GM18951 (cell line): ENCODE results near the gene BCL11B.

Source experiments
- POLR2A ChIP-seq: IDR thresholded peaks from 4 replicates; pipeline ENCODE4 v1.6.1; 2011; ENCODE audit warnings: mild to moderate bottlenecking; ENCODE audit not compliant: insufficient read length, insufficient read depth; ENCODE audit errors: extremely low read depth
- in situ Hi-C: fragments of 300-500 bp; cut with MboI; formaldehyde crosslinking; loops from one replicate; pipeline ENCODE4 v1.12.0; 2022; ENCODE audit warnings: low sequenced_read_pairs, mixed read lengths, inconsistent platforms; ENCODE audit not compliant: unreplicated experiment

BCL11B gene

GRCh38 chr14:99252940-99253868, 18.8 kb downstream of the BCL11B start:
- no peak for TF ChIP-seq POLR2A
- in situ Hi-C loops = no loop called here

DNA sequence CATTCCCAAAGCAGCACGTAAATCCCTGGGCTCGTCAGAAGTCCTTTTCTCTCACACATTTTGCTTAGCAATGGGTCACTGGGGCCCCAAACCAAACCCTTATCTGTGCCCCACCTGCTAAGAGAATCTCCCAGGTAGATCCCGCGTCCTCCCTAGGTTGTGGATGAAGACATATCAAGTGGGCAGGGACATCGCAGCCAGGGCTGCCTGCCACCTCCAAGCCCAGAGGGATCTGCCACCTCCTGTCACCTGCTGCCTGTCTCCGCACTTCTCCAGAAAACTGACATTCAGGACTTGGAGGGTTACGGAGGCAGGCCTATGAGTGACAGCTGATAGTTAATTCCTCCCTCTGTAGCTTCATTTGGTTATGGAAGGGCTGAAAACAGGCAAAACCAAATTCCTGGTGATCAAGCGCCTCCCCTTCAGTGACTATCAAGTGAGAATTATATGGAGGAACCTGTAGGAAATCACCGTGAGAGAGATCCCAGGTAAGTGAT, 19.5 kb downstream of the BCL11B start:
- no peak for TF ChIP-seq POLR2A
- in situ Hi-C loops = no loop called here

DNA sequence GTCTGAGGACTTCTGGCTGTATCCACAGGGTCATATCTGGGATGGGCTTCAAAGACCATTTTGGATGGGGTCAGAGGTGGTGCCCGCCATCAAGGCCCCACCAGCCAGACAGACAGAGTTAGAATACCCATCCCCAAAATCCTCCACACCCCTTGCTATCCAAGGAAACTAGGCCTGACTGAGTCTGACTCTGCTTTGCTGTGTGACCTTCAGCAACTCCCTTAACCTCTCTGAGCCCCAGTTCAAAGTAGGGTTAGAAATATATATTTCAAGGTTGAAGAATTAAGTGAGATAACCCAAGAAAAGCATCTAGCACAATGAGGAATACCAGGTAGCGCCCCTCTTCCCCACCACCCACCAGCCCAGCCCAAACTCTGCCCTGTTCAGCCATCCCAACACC, 20.3 kb downstream of the BCL11B start:
- in situ Hi-C loops = no loop called here

GRCh38 chr14:99250636-99251208, 21.3 kb downstream of the BCL11B start:
- no peak for TF ChIP-seq POLR2A
- in situ Hi-C loops = no loop called here

More for the DNA sequence above, 20.3 kb downstream of the BCL11B start:
- TF ChIP-seq POLR2A = no peak

DNA sequence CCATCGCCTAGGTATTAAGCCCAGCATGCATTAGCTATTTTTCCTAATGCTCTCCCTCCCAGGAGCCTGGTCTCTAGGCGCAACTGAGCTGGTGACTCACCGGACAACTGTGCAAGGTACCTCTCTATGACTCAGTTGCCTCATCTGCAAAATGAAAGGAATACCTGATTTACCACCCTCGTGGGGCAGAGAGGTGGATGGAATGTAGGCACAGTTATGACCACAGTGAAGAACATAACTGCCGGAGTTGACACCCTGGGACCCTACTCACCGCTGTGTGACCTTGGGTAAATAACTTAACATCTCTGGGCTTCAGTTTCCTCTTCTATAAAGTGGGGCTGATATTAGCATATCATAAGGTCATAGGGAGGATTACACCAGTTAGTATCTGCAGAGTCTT, 22.6 kb downstream of the BCL11B start:
- in situ Hi-C loops = no loop called here
- no peak for TF ChIP-seq POLR2A

DNA sequence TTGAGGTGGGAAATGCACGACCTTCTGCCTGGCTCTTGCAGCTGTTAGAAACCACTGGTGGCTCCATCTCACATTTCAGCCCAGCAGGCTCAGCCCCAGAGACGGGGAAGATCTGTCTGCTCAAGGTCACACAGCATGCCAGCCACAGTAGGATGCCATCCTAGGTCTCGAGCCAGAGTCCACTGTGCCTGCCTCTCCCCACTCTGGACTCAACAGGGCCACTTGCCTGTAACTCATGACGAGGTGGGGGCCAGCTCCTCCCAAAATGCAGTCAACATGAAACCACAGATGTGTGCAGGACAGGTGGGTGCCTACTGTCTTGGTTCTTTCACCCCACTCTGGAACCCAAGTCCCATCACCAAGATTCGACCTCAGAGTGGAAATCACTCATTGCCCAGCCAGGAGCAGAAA, 23.2 kb downstream of the BCL11B start:
- in situ Hi-C loops = no loop called here
- TF ChIP-seq POLR2A = no peak

DNA sequence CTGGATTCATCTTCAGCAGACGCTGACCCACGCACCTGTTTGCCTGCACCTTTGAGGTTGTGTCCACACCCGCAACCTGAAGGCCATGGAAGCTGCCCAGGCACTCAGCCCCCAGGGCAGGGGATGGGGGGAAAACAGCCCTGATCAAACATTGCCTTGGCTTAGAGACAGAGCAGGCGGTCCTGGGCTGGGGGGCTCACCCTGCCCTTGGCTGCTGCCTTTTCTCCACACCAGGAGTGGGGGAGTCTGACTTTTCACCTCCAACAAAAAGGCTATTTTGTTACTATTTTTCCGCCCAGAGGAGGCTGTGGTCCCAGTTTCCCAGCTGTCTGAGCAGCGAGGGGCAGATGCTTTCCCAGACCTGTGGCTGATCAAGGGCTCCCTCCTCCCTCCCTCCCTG, 24.2 kb downstream of the BCL11B start:
- in situ Hi-C loops = no loop called here
- no peak for TF ChIP-seq POLR2A

DNA sequence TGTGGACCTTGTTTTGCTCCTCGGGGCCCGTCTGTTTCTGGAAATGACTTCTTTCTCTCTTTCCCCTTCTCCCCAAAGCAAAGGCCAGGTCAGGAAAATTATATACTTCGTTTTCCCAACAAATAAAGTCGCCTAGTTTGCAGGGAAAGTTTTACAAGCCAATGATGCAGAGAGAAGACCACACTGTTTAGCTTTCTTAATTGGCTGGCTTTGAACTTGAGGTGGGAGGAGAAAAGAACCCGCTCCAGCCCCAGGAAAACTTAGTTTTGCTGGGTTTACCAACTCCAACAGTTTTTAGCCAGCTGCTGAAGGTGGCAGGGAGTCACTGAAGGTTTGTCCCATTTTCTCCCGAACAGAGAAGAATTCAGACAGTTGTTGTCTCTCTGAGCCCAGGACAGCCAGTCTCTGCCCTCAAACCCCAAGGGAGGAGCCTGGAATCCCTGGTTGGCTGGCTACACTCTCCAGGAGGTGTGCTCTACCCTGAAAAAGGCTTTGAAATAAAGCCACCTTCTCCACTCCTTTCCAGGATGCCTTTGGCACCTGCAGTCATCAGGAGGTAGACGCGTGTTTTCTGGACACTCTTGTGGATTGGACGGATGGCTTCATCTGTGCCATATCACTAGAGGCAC, 24.8 kb downstream of the BCL11B start:
- TF ChIP-seq POLR2A = no peak
- in situ Hi-C loops = no loop called here

DNA sequence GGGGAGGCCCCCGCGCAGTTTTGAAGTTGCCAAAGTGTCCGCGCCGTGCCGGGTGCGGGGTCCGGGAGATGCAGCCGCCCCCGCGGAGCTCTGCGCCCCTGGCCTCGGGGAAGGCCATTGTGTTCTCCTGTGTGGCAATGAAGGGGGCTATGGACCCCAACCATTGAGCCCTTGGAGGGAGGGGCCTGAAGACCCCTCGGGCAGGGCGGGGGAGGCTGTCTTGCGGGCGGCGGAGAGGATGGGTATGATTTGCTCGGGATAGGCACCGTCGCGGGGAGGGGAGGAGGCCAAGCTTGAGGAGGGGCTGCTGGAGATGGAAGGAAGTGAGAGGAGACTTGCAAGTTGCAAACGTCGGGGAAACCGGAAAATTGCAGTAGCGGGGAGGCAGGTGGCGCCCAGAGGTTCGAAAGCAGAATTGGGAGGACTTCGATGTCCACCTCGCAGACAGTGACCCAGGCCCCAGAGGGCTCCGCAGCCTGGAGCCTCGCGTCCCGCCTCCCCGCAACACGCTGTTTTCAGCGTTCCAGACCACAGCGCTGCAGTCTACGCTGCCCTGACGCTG, 25.4 kb downstream of the BCL11B start:
- in situ Hi-C loops = no loop called here
- TF ChIP-seq POLR2A = no peak

GRCh38 chr14:99245564-99246511, 26.2 kb downstream of the BCL11B start:
- no peak for TF ChIP-seq POLR2A
- in situ Hi-C loops = no loop called here

GRCh38 chr14:99244941-99245563, 26.9 kb downstream of the BCL11B start:
- TF ChIP-seq POLR2A = no peak
- in situ Hi-C loops = no loop called here

- in situ Hi-C loops = no loop called here
- no peak for TF ChIP-seq POLR2A
Observed at GRCh38 chr14:99244367-99244901, 27.6 kb downstream of the BCL11B start.
